RWPE2 (cell line): ENCODE results near the gene RB1.

Experiments used
- ATAC-seq: fragments of 200-7000 bp; cut with Tn5 transposase; 3 replicates; pipeline ENCODE4 v1.9.1; 2021; ENCODE audit warnings: low read depth
- DNase-seq: peaks from one replicate; pipeline ENCODE4 v3.0.0-alpha.2; 2020; ENCODE audit warnings: low spot score
- H3K27ac ChIP-seq: fragments of 450-650 bp; 2 replicates; pipeline ENCODE4 v1.5.1; 2017; ENCODE audit warnings: mild to moderate bottlenecking; ENCODE audit not compliant: poor library complexity, severe bottlenecking
- H3K27me3 ChIP-seq: fragments of 250-450 bp; sonication (Bioruptor Pico); 2 replicates; pipeline ENCODE4 v1.5.1; 2021; ENCODE audit warnings: mild to moderate bottlenecking, moderate library complexity; ENCODE audit not compliant: insufficient read depth, poor library complexity, severe bottlenecking
- H3K36me3 ChIP-seq: fragments of 250-450 bp; sonication (Bioruptor Pico); 2 replicates; pipeline ENCODE4 v1.5.1; 2020; ENCODE audit warnings: low read depth, mild to moderate bottlenecking, moderate library complexity
- H3K4me1 ChIP-seq: fragments of 250-450 bp; sonication (Bioruptor Pico); 2 replicates; pipeline ENCODE4 v1.5.1; 2021; ENCODE audit warnings: mild to moderate bottlenecking, moderate library complexity; ENCODE audit not compliant: insufficient read depth, poor library complexity, severe bottlenecking
- H3K4me3 ChIP-seq: fragments of 250-450 bp; sonication (Bioruptor Pico); 2 replicates; pipeline ENCODE4 v1.5.1; 2021; ENCODE audit warnings: mild to moderate bottlenecking, moderate library complexity; ENCODE audit not compliant: severe bottlenecking
- H3K9me3 ChIP-seq: fragments of 250-450 bp; sonication (Bioruptor Pico); 2 replicates; pipeline ENCODE4 v1.5.1; 2021; ENCODE audit warnings: mild to moderate bottlenecking, moderate library complexity; ENCODE audit not compliant: severe bottlenecking
- CTCF ChIP-seq: fragments of 450-650 bp; IDR thresholded peaks from one replicate; pipeline ENCODE4 v1.5.1; 2017; ENCODE audit warnings: mild to moderate bottlenecking, moderate library complexity; ENCODE audit not compliant: poor library complexity, severe bottlenecking

The RB1 gene

GRCh38 chr13:48317511-48318376 lies 14.2 kb downstream of the RB1 start:
- ATAC-seq (no peak), DNase-seq (no peak)
- Histone ChIP-seq H3K27ac (no peak overlapping the region), H3K9me3 (peaks cover 2% of the 10 kb centered on the region), H3K4me1 (no peaks in the 10 kb centered on the region), H3K27me3 (no peaks in the 10 kb centered on the region), H3K36me3 (peaks cover 8% of the 10 kb centered on the region; the same call in 1 of the 2 replicates), H3K4me3 (no peak overlapping the region)
- TF ChIP-seq CTCF = no peak

GRCh38 chr13:48318377-48318811 lies 14.8 kb downstream of the RB1 start:
- DNase-seq (no peak), ATAC-seq (no peak)
- no peak overlapping the region for H3K4me3 ChIP-seq
- H3K9me3 ChIP-seq = peaks cover 2% of the 10 kb centered on the region
- TF ChIP-seq CTCF = no peak
- no peak overlapping the region for H3K27ac ChIP-seq
- no peaks in the 10 kb centered on the region for H3K4me1 ChIP-seq
- peaks cover 8% of the 10 kb centered on the region; the same call in 1 of the 2 replicates for H3K36me3 ChIP-seq
- no peaks in the 10 kb centered on the region for H3K27me3 ChIP-seq

GRCh38 chr13:48318821-48319511 lies 15.4 kb downstream of the RB1 start:
- Histone ChIP-seq H3K4me1 (no peaks in the 10 kb centered on the region), H3K27me3 (no peaks in the 10 kb centered on the region), H3K36me3 (peaks cover 8% of the 10 kb centered on the region; the same call in 1 of the 2 replicates), H3K4me3 (no peak overlapping the region), H3K27ac (no peak overlapping the region), H3K9me3 (peaks cover 2% of the 10 kb centered on the region)
- DNase-seq (no peak), ATAC-seq (no peak)
- no peak for TF ChIP-seq CTCF

DNA sequence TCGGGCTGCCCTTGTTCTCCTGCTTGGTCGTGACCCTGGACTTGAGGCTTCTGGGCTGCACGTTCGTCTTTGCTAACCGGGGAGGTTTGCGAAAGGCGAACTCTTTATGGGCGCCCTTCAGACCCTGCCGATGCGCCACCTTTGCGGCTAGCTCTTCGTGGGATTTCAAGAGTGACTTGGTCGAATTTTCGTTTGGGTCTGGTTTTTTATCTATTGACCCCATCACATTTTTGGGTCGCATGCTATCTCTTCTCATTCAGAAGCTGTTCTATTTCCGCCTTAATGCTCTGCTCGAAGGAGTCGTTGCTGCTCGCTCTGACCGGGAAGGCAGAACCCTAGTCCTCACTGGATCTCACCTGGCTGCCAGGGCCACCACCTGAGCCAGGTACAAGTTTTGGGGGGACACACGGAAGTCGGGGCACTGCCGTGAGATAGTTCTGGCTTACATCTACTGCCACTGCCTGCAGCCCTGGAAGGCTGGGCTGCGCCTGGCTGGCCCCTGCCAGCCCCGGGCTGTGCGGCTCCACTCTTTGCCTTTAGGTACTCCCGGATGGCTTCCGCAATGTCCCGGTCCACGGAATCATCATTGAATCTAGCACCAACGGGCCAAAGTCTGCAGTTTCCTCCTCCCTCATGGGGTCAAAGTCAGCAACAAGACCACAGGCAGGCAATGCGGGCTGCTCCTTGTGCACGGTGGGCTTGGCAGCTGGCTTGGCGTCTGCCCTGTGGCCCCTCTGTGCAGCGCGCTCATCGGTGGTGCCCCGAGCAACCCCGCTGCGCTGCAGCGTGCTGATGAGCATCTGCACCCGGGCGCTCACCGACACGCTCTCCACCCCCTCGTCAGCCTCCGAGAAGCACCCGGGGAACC lies 16.2 kb downstream of the RB1 start:
- H3K4me1 ChIP-seq = no peaks in the 10 kb centered on the region
- H3K36me3 ChIP-seq = peaks cover 4% of the 10 kb centered on the region; the same call in 1 of the 2 replicates
- H3K9me3 ChIP-seq = peaks cover 2% of the 10 kb centered on the region
- no peak for ATAC-seq
- no peak overlapping the region for H3K4me3 ChIP-seq
- H3K27ac ChIP-seq = no peak overlapping the region
- H3K27me3 ChIP-seq = no peaks in the 10 kb centered on the region
- DNase-seq = no peak
- TF ChIP-seq CTCF = no peak
